PC-9 (cell line): ENCODE results near the gene TMEM138.

Source experiments
- CTCF ChIP-seq: fragments of 200-600 bp; sonication (generic); conservative IDR thresholded peaks from 2 replicates; pipeline ENCODE4 v1.6.1; 2017; ENCODE audit warnings: mixed run types, antibody characterized with exemption, mild to moderate bottlenecking, moderate library complexity
- EZH2 ChIP-seq: fragments of 200-600 bp; sonication (generic); IDR thresholded peaks from 2 replicates; pipeline ENCODE4 v1.8.0; 2017; ENCODE audit warnings: antibody characterized with exemption, low read depth

- TF ChIP-seq EZH2 (no peak), CTCF (no peak)
Observed at GRCh38 chr11:61337706-61338470, 24.3 kb upstream of the TMEM138 start.
